ENCODE data around the gene ZNF470. TPM values are rescaled to one million over a fixed set of nuclear protein-coding genes. Genes with fewer than 3 reads are reported as not detected.

Gene ZNF470
- total and polyA plus RNA-seq, 9 of the 15 experiments (the other 6 are each of a cell fraction or from before 2014, with no cell fraction given) = 0.03 TPM; not detected in 8

DNA sequence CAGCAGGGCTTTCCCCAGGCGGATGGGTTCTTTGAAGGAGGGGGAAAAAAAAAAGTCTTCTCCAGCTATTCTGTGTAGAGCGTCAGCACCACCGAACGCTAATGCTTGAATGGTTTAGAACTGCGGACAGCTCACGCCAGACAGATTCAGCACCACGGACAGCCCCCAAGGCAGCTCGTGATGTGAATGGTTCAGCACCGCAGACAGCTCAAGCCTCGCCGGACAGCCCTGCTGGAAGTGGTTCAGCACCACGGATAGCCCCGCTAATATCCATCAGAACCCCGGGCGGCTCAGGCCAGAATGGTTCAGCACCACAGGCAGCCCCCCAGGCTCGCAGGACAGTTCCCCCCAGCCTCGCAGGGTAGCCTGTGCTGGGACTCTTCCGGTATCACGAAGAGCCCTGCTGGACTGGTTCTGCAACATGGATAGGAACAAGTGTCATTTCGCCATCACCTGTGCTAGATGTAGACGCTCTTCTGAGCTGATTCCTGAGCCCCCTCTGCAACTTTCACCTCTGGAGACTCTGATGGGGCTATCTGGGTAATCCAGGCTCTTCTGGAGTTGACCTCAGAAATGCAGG is 70.8 kb downstream of the ZNF470 start (continued):
- TF ChIP-seq ATF6 (CRISPR knock-in tag; IDR thresholded peaks at IDR 0.05) (peak; percentile 90; the same call in 1 of the 2 replicates), ZNF24 (IDR thresholded peaks at IDR 0.05) (peak; percentile 65; the same call in 1 of the 2 replicates), TGIF2 (CRISPR knock-in tag; IDR thresholded peaks at IDR 0.05) (peak; percentile 84; the same call in 1 of the 2 replicates), SMAD2 (IDR thresholded peaks at IDR 0.05; ENCODE audit: low read depth, low read length) (no peak), BHLHE40 (IDR thresholded peaks at IDR 0.05; ENCODE audit: low read length) (0 out of 2 replicates have a peak, but pooled peaks have one; percentile 20), ZNF655 (CRISPR knock-in tag; IDR thresholded peaks at IDR 0.05) (no peak), STAG1 (CRISPR knock-in tag; IDR thresholded peaks at IDR 0.05; ENCODE audit: borderline replicate concordance) (peak; percentile 88), NCOA6 (IDR thresholded peaks at IDR 0.05) (peak; percentile 94), MBD1 (CRISPR knock-in tag; IDR thresholded peaks at IDR 0.05) (no peak), RBM15 (IDR thresholded peaks at IDR 0.05; ENCODE audit: insufficient read depth, low read length) (no peak), EZH2 (IDR thresholded peaks at IDR 0.05; ENCODE audit: borderline replicate concordance, low read depth, low read length) (no peak), ETV6 (IDR thresholded peaks at IDR 0.05; ENCODE audit: borderline replicate concordance in 1 of 2, low read depth in 2 of 2, low read length in 1 of 2) (no peak), ETV6 (CRISPR knock-in tag; IDR thresholded peaks at IDR 0.05; ENCODE audit: borderline replicate concordance) (peak; percentile 53; the same call in 1 of the 2 replicates), XRCC4 (IDR thresholded peaks at IDR 0.05; ENCODE audit: extremely low read depth, insufficient read depth, insufficient read length) (no peak), ZNF511 (CRISPR knock-in tag; IDR thresholded peaks at IDR 0.05) (peak; percentile 99)
- TF ChIP-seq, protein P1, sequence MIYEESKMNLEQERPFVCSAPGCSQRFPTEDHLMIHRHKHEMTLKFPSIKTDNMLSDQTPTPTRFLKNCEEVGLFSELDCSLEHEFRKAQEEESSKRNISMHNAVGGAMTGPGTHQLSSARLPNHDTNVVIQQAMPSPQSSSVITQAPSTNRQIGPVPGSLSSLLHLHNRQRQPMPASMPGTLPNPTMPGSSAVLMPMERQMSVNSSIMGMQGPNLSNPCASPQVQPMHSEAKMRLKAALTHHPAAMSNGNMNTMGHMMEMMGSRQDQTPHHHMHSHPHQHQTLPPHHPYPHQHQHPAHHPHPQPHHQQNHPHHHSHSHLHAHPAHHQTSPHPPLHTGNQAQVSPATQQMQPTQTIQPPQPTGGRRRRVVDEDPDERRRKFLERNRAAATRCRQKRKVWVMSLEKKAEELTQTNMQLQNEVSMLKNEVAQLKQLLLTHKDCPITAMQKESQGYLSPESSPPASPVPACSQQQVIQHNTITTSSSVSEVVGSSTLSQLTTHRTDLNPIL (CRISPR knock-in tag; IDR thresholded peaks at IDR 0.05) = no peak

Measured in K562 (cell line).